Esophagus (tissue), 2 donors: Measurements from ENCODE around the gene GEMIN2. TPM values are rescaled to one million over a fixed set of nuclear protein-coding genes. Genes with fewer than 3 reads are reported as not detected.

Experiments
- H3K27ac ChIP-seq, 2 donors: one replicate each; pipeline ENCODE4 v1.5.1; 2013; ENCODE audit warnings: low read depth in 2 of 2, mild to moderate bottlenecking in 2 of 2, inconsistent platforms in 1 of 2, low read length in 1 of 2, moderate library complexity in 1 of 2
- H3K27me3 ChIP-seq, 2 donors: one replicate each; pipeline ENCODE4 v1.6.1; 2013; ENCODE audit warnings: low read length in 2 of 2, control low read depth in 1 of 2, mild to moderate bottlenecking in 1 of 2; ENCODE audit not compliant: insufficient read depth in 2 of 2, control insufficient read depth in 1 of 2
- H3K36me3 ChIP-seq, 2 donors: one replicate each; pipeline ENCODE4 v1.6.1; 2013; ENCODE audit warnings: low read length in 1 of 2; ENCODE audit not compliant: control insufficient read depth in 2 of 2, insufficient read depth in 2 of 2
- H3K4me1 ChIP-seq, 2 donors: one replicate each; pipeline ENCODE4 v1.6.1; 2013; ENCODE audit warnings: low read length in 1 of 2; ENCODE audit not compliant: control insufficient read depth in 2 of 2, insufficient read depth in 2 of 2
- H3K4me3 ChIP-seq, 2 donors: one replicate each; pipeline ENCODE4 v1.5.1; 2013; ENCODE audit warnings: low read length in 2 of 2, mild to moderate bottlenecking in 2 of 2, low read depth in 1 of 2, moderate library complexity in 1 of 2
- H3K9me3 ChIP-seq, 2 donors: one replicate each; pipeline ENCODE4 v1.6.1; 2013; ENCODE audit warnings: mild to moderate bottlenecking in 2 of 2, low read depth in 1 of 2, low read length in 1 of 2, moderate library complexity in 1 of 2; ENCODE audit not compliant: control insufficient read depth in 2 of 2, insufficient read depth in 1 of 2
- WGBS, 2 donors: extraction: QIAGEN DNeasy Blood & Tissue Kit; methylation state at CpG; one replicate each; pipeline ENCODE4 v1.1.7; 2013; 5-methylcytosine and 5-hydroxymethylcytosine counted together
- polyA plus RNA-seq, 2 donors: library from polyadenylated mRNA; stranded (reverse); fragments of 200-250 nt; gene quantifications; one replicate each; pipeline ENCODE4 v1.2.3, GENCODE V29; 2013
- donor health status: healthy with polysubstance abuse.
- donor health status: Bipolar disorder and iron deficiency.

GEMIN2 gene
- polyA plus RNA-seq, 2 donors = 6.2 to 8.9 TPM

GRCh38 chr14:39174560-39175444, 60.7 kb downstream of the GEMIN2 start, which contains the start of gene PNN:
Gene PNN, plus strand, starts transcription at chr14:39175254. Its CDS starts 26 bp downstream, at chr14:39175280.
- H3K4me1 ChIP-seq = no peaks in the 10 kb centered on the region

GRCh38 chr14:39175445-39176262, 61.5 kb downstream of the GEMIN2 start:
- WGBS, 2 donors = 0 to 1% methylated on average over 36 of the region's 36 CpGs
- H3K9me3 ChIP-seq = no peaks in the 10 kb centered on the region
- no peaks in the 10 kb centered on the region for H3K4me1 ChIP-seq
- H3K27me3 ChIP-seq = no peaks in the 10 kb centered on the region
- H3K36me3 ChIP-seq = peaks cover 3 to 12% of the 10 kb centered on the region in 2 donors
- H3K4me3 ChIP-seq = peak overlapping the region; percentile 97 to 100
- peak overlapping the region; percentile 93 to 99 for H3K27ac ChIP-seq

More at GRCh38 chr14:39174560-39175444, 60.7 kb downstream of the GEMIN2 start, which contains the start of gene PNN:
- H3K27me3 ChIP-seq = no peaks in the 10 kb centered on the region
- peak within 1 kb of the TSS; percentile 95 to 99 for H3K27ac ChIP-seq
- H3K4me3 ChIP-seq = peak within 1 kb of the TSS; percentile 97 to 100
- no peaks in the 10 kb centered on the region for H3K9me3 ChIP-seq
- WGBS, 2 donors = 3 to 4% methylated on average over 56 of the region's 56 CpGs
- H3K36me3 ChIP-seq = peaks cover 3 to 8% of the 10 kb centered on the region in 2 donors

- no peaks in the 10 kb centered on the region for H3K27me3 ChIP-seq
- no peaks in the 10 kb centered on the region for H3K4me1 ChIP-seq
- no peak overlapping the region for H3K27ac ChIP-seq
- 62 to 63% methylated on average over 5 of the region's 5 CpGs for WGBS, 2 donors
- peaks cover 8 to 19% of the 10 kb centered on the region in 2 donors for H3K36me3 ChIP-seq
- no peaks in the 10 kb centered on the region for H3K9me3 ChIP-seq
- H3K4me3 ChIP-seq = peak overlapping the region in 1 of 2 donors; percentile 100
Observed at GRCh38 chr14:39176263-39177167, 62.4 kb downstream of the GEMIN2 start.

GRCh38 chr14:39177168-39177545, 63.0 kb downstream of the GEMIN2 start:
- Histone ChIP-seq H3K27me3 (no peaks in the 10 kb centered on the region), H3K9me3 (no peaks in the 10 kb centered on the region), H3K4me1 (no peaks in the 10 kb centered on the region), H3K4me3 (no peak overlapping the region), H3K27ac (no peak overlapping the region), H3K36me3 (peaks cover 8 to 19% of the 10 kb centered on the region in 2 donors)
- 91 to 94% methylated on average over 9 of the region's 9 CpGs for WGBS, 2 donors

- no peaks in the 10 kb centered on the region for H3K9me3 ChIP-seq
- no peaks in the 10 kb centered on the region for H3K4me1 ChIP-seq
- WGBS, 2 donors = 92 to 96% methylated on average over 6 of the region's 6 CpGs
- no peaks in the 10 kb centered on the region for H3K27me3 ChIP-seq
- H3K36me3 ChIP-seq = peaks cover 8 to 22% of the 10 kb centered on the region in 2 donors
- H3K27ac ChIP-seq = no peak overlapping the region
- H3K4me3 ChIP-seq = no peak overlapping the region
Observed at GRCh38 chr14:39179042-39179441, 64.9 kb downstream of the GEMIN2 start.

- H3K4me3 ChIP-seq = no peak overlapping the region
- H3K27ac ChIP-seq = peak overlapping the region in 1 of 2 donors; percentile 42
- no peaks in the 10 kb centered on the region for H3K27me3 ChIP-seq
- WGBS, 2 donors = 88 to 89% methylated on average over 5 of the region's 5 CpGs
- peaks cover 8 to 25% of the 10 kb centered on the region in 2 donors for H3K36me3 ChIP-seq
- H3K9me3 ChIP-seq = no peaks in the 10 kb centered on the region
- no peaks in the 10 kb centered on the region for H3K4me1 ChIP-seq
Observed at GRCh38 chr14:39180553-39180952, 66.4 kb downstream of the GEMIN2 start.

- peaks cover 8 to 25% of the 10 kb centered on the region in 2 donors for H3K36me3 ChIP-seq
- no peak overlapping the region for H3K4me3 ChIP-seq
- no peaks in the 10 kb centered on the region for H3K9me3 ChIP-seq
- H3K27ac ChIP-seq = peak overlapping the region; percentile 46 to 78
- no peaks in the 10 kb centered on the region for H3K27me3 ChIP-seq
- H3K4me1 ChIP-seq = no peaks in the 10 kb centered on the region
- 91% methylated on average over 7 of the region's 7 CpGs for WGBS, 2 donors
Observed at GRCh38 chr14:39181026-39181692, 67.0 kb downstream of the GEMIN2 start.

- peaks cover 8 to 25% of the 10 kb centered on the region in 2 donors for H3K36me3 ChIP-seq
- 78 to 84% methylated on average over 5 of the region's 5 CpGs for WGBS, 2 donors
- H3K27me3 ChIP-seq = no peaks in the 10 kb centered on the region
- peak overlapping the region; percentile 46 to 78 for H3K27ac ChIP-seq
- no peak overlapping the region for H3K4me3 ChIP-seq
- no peaks in the 10 kb centered on the region for H3K4me1 ChIP-seq
- no peaks in the 10 kb centered on the region for H3K9me3 ChIP-seq
Observed at GRCh38 chr14:39181693-39182047, 67.5 kb downstream of the GEMIN2 start.
